Right lobe of liver (tissue), 4 donors: ENCODE measurements around the gene ZBTB25.

Experiments
- CTCF ChIP-seq, 4 donors: fragments of 200-600 bp in 3 of 4; fragments of 450-650 bp in 1 of 4; IDR thresholded peaks; one replicate each; pipeline versions ENCODE4 v1.5.1 to v1.8.0; 2016 to 2022; ENCODE audit warnings: antibody characterized with exemption in 4 of 4, mild to moderate bottlenecking in 2 of 4
- POLR2A ChIP-seq: fragments of 450-650 bp; IDR thresholded peaks from one replicate; pipeline ENCODE4 v1.6.1; 2017; ENCODE audit warnings: antibody characterized with exemption, mild to moderate bottlenecking
- donor health status: DM: no; HTN: no; CAD: no.
- donor health status: DM: no; HTN: no; CAD: no.
- donor health status: DM: no; HTN: yes; CAD: no.

GRCh38 chr14:64476438-64476837, 27.2 kb downstream of the ZBTB25 start:
- no peak for TF ChIP-seq CTCF (IDR thresholded peaks at IDR 0.05)
- TF ChIP-seq POLR2A = no peak
